MM.1S (cell line): ENCODE results near the gene CCDC59.

Experiments
- DNase-seq: peaks from one replicate; pipeline ENCODE4 v3.0.0-alpha.2; 2015
- H2AFZ ChIP-seq: fragments of 300-600 bp; sonication (generic); 2 replicates; pipeline ENCODE4 v1.6.0; 2016; ENCODE audit warnings: antibody characterized with exemption, low read length
- H3F3A ChIP-seq: fragments of 300-600 bp; sonication (generic); 2 replicates; pipeline ENCODE4 v1.6.1; 2016; ENCODE audit warnings: mild to moderate bottlenecking, antibody characterized with exemption, low read length, moderate library complexity, mixed read lengths; ENCODE audit not compliant: insufficient read depth
- H3K27ac ChIP-seq: fragments of 300-600 bp; sonication (generic); 2 replicates; pipeline ENCODE4 v1.5.1; 2016; ENCODE audit warnings: mild to moderate bottlenecking, low read length
- H3K27me3 ChIP-seq: fragments of 300-600 bp; sonication (generic); replicated peaks from 2 replicates; pipeline ENCODE4 v1.6.0; 2016; ENCODE audit warnings: low read length; ENCODE audit not compliant: insufficient read depth
- H3K36me3 ChIP-seq: fragments of 300-600 bp; sonication (generic); replicated peaks from 2 replicates; pipeline ENCODE4 v1.6.1; 2016; ENCODE audit warnings: mild to moderate bottlenecking, low read length, mixed read lengths; ENCODE audit not compliant: insufficient read depth
- H3K4me1 ChIP-seq: fragments of 300-600 bp; sonication (generic); 2 replicates; pipeline ENCODE4 v1.6.1; 2016; ENCODE audit warnings: low read length, mixed read lengths
- H3K4me2 ChIP-seq: fragments of 300-600 bp; sonication (generic); 2 replicates; pipeline ENCODE4 v1.6.0; 2016; ENCODE audit warnings: low read depth, low read length
- H3K4me3 ChIP-seq: fragments of 300-600 bp; sonication (generic); 2 replicates; pipeline ENCODE4 v1.5.1; 2016; ENCODE audit warnings: low read length, mixed read lengths
- H3K79me2 ChIP-seq: fragments of 300-600 bp; sonication (generic); 2 replicates; pipeline ENCODE4 v1.6.1; 2016; ENCODE audit warnings: mixed run types, low read length, mixed read lengths
- H3K9ac ChIP-seq: fragments of 300-600 bp; sonication (generic); 2 replicates; pipeline ENCODE4 v1.6.1; 2016; ENCODE audit warnings: low read length, mixed read lengths
- H3K9me2 ChIP-seq: fragments of 300-600 bp; sonication (generic); replicated peaks from 2 replicates; pipeline ENCODE4 v1.6.1; 2016; ENCODE audit warnings: mild to moderate bottlenecking, low read length, mixed read lengths; ENCODE audit not compliant: insufficient read depth
- H3K9me3 ChIP-seq: fragments of 300-600 bp; sonication (generic); replicated peaks from 2 replicates; pipeline ENCODE4 v1.6.1; 2016; ENCODE audit warnings: mild to moderate bottlenecking, low read length, mixed read lengths; ENCODE audit not compliant: insufficient read depth
- H4K20me1 ChIP-seq: fragments of 300-600 bp; sonication (generic); 2 replicates; pipeline ENCODE4 v1.6.1; 2016; ENCODE audit warnings: mild to moderate bottlenecking, low read length, moderate library complexity, mixed read lengths; ENCODE audit not compliant: insufficient read depth
- EZH2 ChIP-seq: fragments of 300-600 bp; sonication (generic); optimal IDR thresholded peaks from 2 replicates; pipeline ENCODE3; 2017; ENCODE audit warnings: low read depth, mild to moderate bottlenecking, antibody characterized with exemption, low read length, mixed read lengths
- EZH2phosphoT487 ChIP-seq: fragments of 300-600 bp; sonication (generic); IDR thresholded peaks from 2 replicates; pipeline ENCODE4 v1.6.1; 2018; ENCODE audit warnings: antibody characterized with exemption, low read length
- TF ChIP-seq, protein P1 (sequence below): fragments of 300-600 bp; sonication (generic); IDR thresholded peaks from 2 replicates; pipeline ENCODE4 v1.5.1; 2016; ENCODE audit warnings: antibody characterized with exemption, low read length, mixed read lengths

The CCDC59 gene

GRCh38 chr12:82350161-82350560 lies 8.0 kb downstream of the CCDC59 start:
- H3K36me3 ChIP-seq = peaks cover 7% of the 10 kb centered on the region; the same call in 1 of the 2 replicates
- no peaks in the 10 kb centered on the region for H3K27me3 ChIP-seq
- H3K9me2 ChIP-seq = no peaks in the 10 kb centered on the region
- no peak overlapping the region for H3K4me2 ChIP-seq
- no peaks in the 10 kb centered on the region for H3K9me3 ChIP-seq
- H3K9ac ChIP-seq = no peak overlapping the region
- no peak overlapping the region for H3K27ac ChIP-seq
- no peaks in the 10 kb centered on the region for H4K20me1 ChIP-seq
- H3K4me1 ChIP-seq = no peaks in the 10 kb centered on the region
- TF ChIP-seq EZH2 (no peak), EZH2phosphoT487 (no peak)
- TF ChIP-seq, protein P1, sequence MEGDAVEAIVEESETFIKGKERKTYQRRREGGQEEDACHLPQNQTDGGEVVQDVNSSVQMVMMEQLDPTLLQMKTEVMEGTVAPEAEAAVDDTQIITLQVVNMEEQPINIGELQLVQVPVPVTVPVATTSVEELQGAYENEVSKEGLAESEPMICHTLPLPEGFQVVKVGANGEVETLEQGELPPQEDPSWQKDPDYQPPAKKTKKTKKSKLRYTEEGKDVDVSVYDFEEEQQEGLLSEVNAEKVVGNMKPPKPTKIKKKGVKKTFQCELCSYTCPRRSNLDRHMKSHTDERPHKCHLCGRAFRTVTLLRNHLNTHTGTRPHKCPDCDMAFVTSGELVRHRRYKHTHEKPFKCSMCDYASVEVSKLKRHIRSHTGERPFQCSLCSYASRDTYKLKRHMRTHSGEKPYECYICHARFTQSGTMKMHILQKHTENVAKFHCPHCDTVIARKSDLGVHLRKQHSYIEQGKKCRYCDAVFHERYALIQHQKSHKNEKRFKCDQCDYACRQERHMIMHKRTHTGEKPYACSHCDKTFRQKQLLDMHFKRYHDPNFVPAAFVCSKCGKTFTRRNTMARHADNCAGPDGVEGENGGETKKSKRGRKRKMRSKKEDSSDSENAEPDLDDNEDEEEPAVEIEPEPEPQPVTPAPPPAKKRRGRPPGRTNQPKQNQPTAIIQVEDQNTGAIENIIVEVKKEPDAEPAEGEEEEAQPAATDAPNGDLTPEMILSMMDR = no peak
- H3K4me3 ChIP-seq = no peak overlapping the region
- H3F3A ChIP-seq = no peaks in the 10 kb centered on the region
- H3K79me2 ChIP-seq = no peaks in the 10 kb centered on the region
- no peak overlapping the region for H2AFZ ChIP-seq
- no peak for DNase-seq

GRCh38 chr12:82329508-82329907 lies 28.7 kb downstream of the CCDC59 start:
- no peaks in the 10 kb centered on the region for H3F3A ChIP-seq
- TF ChIP-seq EZH2 (no peak), EZH2phosphoT487 (no peak)
- TF ChIP-seq, protein P1 = no peak
- no peaks in the 10 kb centered on the region for H3K79me2 ChIP-seq
- no peak overlapping the region for H2AFZ ChIP-seq
- H3K4me1 ChIP-seq = peaks cover 5% of the 10 kb centered on the region; the same call in 1 of the 2 replicates
- no peak overlapping the region for H3K4me3 ChIP-seq
- H3K4me2 ChIP-seq = no peak overlapping the region
- DNase-seq = no peak
- no peaks in the 10 kb centered on the region for H3K27me3 ChIP-seq
- H3K9me2 ChIP-seq = no peaks in the 10 kb centered on the region
- H3K9me3 ChIP-seq = no peaks in the 10 kb centered on the region
- H3K27ac ChIP-seq = no peak overlapping the region
- H4K20me1 ChIP-seq = no peaks in the 10 kb centered on the region
- H3K36me3 ChIP-seq = no peaks in the 10 kb centered on the region
- no peak overlapping the region for H3K9ac ChIP-seq

DNA sequence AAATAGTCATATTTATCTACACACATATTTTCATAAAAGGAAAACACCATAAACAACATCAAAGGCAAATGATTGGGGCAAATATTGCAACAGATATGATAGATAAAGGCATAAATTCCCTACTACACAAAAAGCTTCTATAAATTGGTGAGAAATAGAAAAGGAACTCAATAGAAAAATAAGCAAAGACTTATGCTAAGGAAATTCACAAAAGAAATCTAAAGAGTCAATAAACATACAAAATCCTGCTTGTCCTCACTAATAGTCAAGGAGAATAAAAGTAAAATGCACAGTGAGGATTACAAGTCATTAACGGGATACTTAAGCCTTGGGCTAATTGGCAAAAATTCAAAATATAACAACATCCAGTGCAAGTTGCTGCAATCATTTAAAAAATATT lies 30.3 kb downstream of the CCDC59 start:
- no peak for DNase-seq
- H3K36me3 ChIP-seq = no peaks in the 10 kb centered on the region
- no peaks in the 10 kb centered on the region for H3K9me3 ChIP-seq
- no peaks in the 10 kb centered on the region for H3K27me3 ChIP-seq
- H3K27ac ChIP-seq = no peak overlapping the region
- H4K20me1 ChIP-seq = no peaks in the 10 kb centered on the region
- H3F3A ChIP-seq = no peaks in the 10 kb centered on the region
- H3K9ac ChIP-seq = no peak overlapping the region
- peaks cover 5% of the 10 kb centered on the region; the same call in 1 of the 2 replicates for H3K4me1 ChIP-seq
- H3K4me3 ChIP-seq = no peak overlapping the region
- no peak overlapping the region for H2AFZ ChIP-seq
- no peak overlapping the region for H3K4me2 ChIP-seq
- no peak for TF ChIP-seq EZH2
- TF ChIP-seq EZH2phosphoT487 = no peak
- TF ChIP-seq, protein P1 = no peak
- H3K9me2 ChIP-seq = no peaks in the 10 kb centered on the region
- no peaks in the 10 kb centered on the region for H3K79me2 ChIP-seq
